ENCODE data around the gene BFSP1. TPM values are rescaled to one million over a fixed set of nuclear protein-coding genes. Genes with fewer than 3 reads are reported as not detected.

BFSP1 gene
- total RNA-seq, 1 donor from 2014 or later, result 3.3 TPM

GRCh38 chr20:17525132-17525531 is 6.0 kb downstream of the BFSP1 start:
- intact Hi-C loops (cut with micrococcal nuclease), result loop anchor here (1.0 kb wide), 1 partner anchor 14 kb away; no protein-coding TSS in a partner anchor

- intact Hi-C loops (cut with micrococcal nuclease), result no loop called here
Measured at GRCh38 chr20:17524560-17524959, 6.6 kb downstream of the BFSP1 start.

GRCh38 chr20:17523326-17523725 is 7.9 kb downstream of the BFSP1 start:
- intact Hi-C loops (cut with micrococcal nuclease), result no loop called here

DNA sequence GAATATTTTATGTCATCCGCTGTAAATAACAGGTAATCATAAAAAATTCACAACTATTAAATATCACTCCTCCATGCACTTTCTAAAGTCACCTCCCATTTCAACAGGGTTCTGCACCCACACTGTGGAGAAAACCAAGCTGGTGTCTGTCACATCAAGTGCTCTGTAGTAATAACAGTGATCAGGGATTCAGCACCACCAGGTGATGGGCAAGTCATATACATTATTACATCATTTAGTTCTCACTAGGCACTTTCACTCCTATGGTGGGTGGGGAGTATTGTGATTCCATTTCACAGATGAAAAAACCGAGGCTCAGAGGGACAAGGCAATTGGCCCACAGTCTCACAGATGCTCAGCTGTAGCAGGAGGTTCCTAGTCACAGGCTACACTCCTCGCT is 8.7 kb downstream of the BFSP1 start:
- intact Hi-C loops (cut with micrococcal nuclease), result no loop called here

DNA sequence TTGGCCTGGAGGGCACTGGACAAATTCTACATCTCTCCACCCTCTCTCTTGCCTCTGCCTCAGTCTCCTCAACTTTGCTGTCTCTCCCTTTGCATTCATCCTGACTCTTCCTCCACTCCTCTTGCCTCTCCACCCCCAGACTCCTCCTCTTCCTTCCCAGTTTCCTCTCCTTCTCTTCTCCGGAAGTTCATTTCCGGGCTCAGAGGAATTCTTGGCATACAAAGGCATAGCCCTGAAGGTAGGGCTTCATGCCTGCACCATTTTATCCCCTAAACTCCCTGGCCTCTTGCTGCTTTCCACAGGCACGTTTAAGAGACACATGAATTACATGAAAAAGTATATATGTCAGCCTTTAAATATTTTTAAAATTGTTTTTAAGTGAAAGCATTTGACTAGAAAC is 10.6 kb downstream of the BFSP1 start:
- intact Hi-C loops (cut with micrococcal nuclease), result no loop called here

DNA sequence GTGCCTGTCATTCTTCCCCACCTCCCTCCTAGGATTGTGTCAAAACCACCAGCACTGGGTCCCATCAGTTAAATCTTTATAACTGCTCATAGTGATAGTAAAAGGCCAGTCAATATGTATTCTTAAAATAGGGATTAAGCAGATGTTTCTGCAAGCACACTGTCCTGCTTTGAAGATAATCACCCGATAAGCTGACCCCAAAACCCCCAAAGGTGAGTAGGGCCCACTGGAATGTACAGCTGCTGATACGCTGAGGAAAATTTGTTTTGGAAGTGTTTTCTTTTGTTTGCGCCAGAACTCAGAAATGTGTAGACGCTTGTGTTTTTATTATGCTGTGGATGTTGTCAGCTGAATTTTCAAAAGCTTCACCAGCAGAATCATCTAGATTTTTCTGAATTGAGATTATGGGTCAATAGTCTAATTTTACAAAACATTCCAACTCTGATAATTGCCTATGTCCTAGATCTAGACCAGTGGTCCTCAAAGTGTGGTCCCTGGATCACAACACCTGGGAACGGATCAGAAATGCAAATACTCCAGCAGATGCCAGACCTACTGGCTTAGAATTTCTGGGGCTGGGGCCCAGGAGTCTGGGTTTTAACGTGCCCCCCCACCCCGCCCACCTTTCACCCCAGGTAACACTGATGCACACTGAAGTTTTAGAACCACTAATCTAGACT is 11.4 kb downstream of the BFSP1 start:
- intact Hi-C loops (cut with micrococcal nuclease), result no loop called here

DNA sequence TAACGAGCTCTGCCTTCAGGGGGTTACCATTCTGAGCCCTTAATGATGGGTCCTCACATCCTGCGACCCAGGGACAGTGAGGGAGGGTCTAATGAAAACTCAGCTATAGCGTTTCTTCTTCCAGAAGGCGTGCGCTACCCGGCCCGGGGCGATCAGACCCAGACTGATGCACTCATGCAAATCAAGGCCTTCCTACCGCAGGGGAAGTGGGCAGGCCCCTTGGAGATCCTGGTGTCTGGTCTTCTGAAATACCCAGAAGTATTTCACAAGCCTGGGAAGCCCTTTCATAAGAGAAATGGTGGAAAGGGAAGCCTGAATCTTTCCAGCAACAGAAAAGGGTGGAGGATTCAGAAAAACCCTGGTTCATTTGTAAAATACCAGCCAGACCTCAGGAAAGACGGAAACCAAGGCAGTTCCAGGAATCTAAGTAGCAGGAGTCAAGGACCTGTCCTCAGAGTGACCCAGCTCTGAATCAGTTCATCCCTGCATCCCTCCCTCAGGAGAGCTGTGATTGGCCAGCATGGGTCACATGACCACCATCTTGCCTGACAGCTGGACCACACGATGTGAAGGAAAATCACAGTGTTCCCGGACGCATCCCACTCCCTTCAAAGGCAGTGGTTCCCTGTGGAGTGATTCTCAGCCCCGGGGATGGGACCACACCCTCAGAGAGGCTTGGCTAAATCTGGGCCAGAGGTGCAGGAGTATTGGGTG is 12.7 kb downstream of the BFSP1 start:
- intact Hi-C loops (cut with micrococcal nuclease), result no loop called here

DNA sequence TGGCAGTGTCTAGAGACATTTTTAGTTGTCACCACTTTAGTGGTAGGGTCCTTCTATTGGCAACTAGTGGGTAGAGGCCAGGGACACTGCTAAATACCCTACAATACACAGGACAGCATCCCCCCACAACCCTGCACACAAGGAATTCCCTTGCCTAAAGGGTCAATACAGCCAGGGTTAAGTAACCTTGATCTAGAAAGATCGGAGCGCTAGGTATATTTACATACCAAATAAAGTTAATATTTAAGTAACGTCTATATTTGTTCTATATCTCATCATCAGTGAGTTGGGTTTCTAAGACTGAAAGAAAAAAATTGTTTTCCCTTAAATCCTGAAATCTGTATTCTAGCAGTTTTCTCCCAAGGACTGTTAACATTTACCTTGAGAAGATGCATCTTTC is 16.1 kb downstream of the BFSP1 start:
- intact Hi-C loops (cut with micrococcal nuclease), result no loop called here

DNA sequence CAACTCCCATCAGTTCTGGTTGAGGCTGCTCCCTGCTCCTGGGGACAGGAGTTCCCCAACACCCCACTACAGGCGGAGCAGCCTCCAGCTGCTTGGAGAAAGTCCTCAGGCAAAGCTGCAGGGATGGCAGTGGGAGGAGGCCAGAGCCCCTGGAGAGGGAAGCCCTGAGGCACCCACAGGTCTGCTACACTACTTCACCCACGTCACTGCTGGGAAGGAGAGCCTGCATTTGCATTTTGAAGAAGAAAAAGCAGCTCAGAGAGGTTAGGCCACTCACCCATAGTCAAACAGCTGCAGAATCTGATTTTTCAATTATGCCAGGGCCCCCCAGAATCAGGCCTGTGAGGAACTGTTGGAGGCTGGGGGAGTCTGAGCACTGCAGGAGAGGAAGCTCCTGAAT is 17.2 kb downstream of the BFSP1 start:
- intact Hi-C loops (cut with micrococcal nuclease), result no loop called here

DNA sequence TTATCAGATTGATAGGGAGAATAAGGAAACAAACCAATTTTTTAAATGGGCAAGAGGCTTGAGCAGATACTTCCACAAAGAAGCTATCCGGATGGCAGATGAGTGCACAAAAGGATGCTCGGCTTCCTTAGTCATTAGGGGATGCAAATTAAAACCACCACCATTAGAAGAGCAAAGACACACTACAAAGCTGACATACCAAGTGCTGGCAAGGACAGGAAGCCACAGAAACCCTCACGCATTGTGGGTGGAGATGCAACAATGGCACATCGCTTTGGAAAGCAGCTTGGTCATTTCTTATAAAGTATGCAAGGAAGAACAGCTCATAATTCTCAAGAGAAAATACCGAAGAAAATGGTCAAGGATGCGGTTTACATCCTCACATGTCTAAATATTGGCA is 19.8 kb downstream of the BFSP1 start:
- intact Hi-C loops (cut with micrococcal nuclease), result loop anchor here (1.0 kb wide), 1 partner anchor 14 kb away; no protein-coding TSS in a partner anchor

DNA sequence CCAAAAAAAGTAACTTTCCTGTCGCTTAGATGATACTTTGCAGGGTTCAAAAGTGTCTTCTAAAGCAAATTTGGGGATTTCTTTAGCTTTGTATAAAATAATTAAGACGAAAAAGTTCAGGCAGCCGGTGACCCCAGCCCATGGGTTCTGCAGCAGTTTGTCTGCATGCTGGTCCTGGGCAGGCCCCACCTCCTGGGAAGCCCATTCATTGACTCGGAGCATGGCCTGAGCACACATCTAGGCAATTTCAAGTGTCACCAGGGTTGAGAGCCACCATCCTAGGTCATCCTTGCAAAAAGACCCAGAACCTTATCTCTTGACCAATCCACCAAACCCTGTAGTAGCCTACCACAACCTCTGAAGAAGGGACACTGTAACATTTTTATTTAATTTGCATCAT is 20.6 kb downstream of the BFSP1 start:
- intact Hi-C loops (cut with micrococcal nuclease), result no loop called here

DNA sequence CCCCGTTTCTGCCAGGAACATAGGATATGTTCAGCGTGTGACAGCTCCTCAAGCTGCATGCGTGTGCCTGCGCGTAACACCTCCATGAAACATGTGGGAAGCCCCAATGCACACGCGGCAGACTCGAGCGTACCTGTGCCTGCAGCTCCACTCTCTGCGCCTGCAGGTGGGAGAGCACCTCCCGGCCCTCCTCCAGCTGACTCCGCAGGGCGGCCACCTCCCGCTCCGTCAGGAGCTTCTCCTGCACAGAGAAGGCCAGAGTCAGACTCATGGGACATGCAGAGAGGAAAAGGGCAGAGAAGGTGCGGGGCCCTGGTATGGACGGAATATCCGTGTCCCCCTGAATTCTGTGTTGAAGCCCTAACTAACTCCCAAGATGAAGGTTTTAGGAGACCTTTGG is 22.4 kb downstream of the BFSP1 start:
- intact Hi-C loops (cut with micrococcal nuclease), result no loop called here

DNA sequence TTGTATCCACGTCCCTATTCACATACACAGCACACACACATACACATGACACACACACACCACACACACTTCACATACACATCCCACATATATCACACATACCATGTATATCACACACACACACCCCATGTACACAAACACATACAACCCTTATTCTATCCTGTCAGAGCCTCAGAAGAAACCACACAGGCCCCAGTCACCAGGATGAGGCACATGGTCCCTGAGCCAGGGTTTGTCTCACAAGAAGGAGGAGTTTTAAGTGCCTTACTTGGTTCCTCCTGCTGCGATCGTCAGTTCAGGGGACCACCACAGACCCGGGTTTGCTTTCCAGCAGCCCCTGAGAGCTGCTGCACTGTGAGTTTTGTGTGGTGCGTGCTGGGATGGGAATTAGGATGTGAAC is 23.6 kb downstream of the BFSP1 start:
- intact Hi-C loops (cut with micrococcal nuclease), result no loop called here

- intact Hi-C loops (cut with micrococcal nuclease), result no loop called here
Measured at GRCh38 chr20:17507032-17507431, 24.1 kb downstream of the BFSP1 start.

GRCh38 chr20:17505636-17506517 is 25.3 kb downstream of the BFSP1 start:
- intact Hi-C loops (cut with micrococcal nuclease), result loop anchor here (1.0 kb wide), 12 partner anchors 25 to 782 kb away; partner anchors contain the start of genes BFSP1, MGME1, RRBP1 and ZNF133

GRCh38 chr20:17504898-17505635 is 26.1 kb downstream of the BFSP1 start:
- intact Hi-C loops (cut with micrococcal nuclease), result loop anchor here (1.0 kb wide), 15 partner anchors 26 to 1002 kb away; partner anchors contain the start of genes BFSP1, DSTN, DZANK1 and MGME1

- intact Hi-C loops (cut with micrococcal nuclease), result loop anchor here (1.0 kb wide), 3 partner anchors 66 to 1003 kb away; partner anchors contain the start of genes DSTN, DZANK1, POLR3F and SEC23B
Measured at GRCh38 chr20:17504066-17504897, 26.9 kb downstream of the BFSP1 start.

- intact Hi-C loops (cut with micrococcal nuclease), result loop anchor here (1.0 kb wide), 4 partner anchors 67 to 1004 kb away; partner anchors contain the start of genes DSTN, DZANK1, POLR3F and SEC23B
Measured at GRCh38 chr20:17503301-17504065, 27.7 kb downstream of the BFSP1 start.

GRCh38 chr20:17502105-17502504 is 29.1 kb downstream of the BFSP1 start:
- intact Hi-C loops (cut with micrococcal nuclease), result no loop called here
